Effector memory CD4-positive, alpha-beta T cell (primary cell): ENCODE data around the gene TBC1D17.
A peak's percentile ranks its signal among the peaks of the same experiment; 100 is the strongest.

Experiments
- DNase-seq, 3 donors: peaks; one replicate each; pipeline ENCODE4 v3.0.0-alpha.2; 2020
- H3K27ac ChIP-seq: 2 replicates; pipeline ENCODE4 v1.7.0; 2013; ENCODE audit warnings: mild to moderate bottlenecking, low read length, moderate library complexity; ENCODE audit not compliant: insufficient read depth, poor library complexity, severe bottlenecking
- H3K27me3 ChIP-seq: replicated peaks from 2 replicates; pipeline ENCODE4 v1.7.0; 2013; ENCODE audit warnings: mild to moderate bottlenecking, low read length; ENCODE audit not compliant: insufficient read depth, control insufficient read depth, poor library complexity, severe bottlenecking
- H3K36me3 ChIP-seq: 2 replicates; pipeline ENCODE4 v1.7.0; 2013; ENCODE audit warnings: mild to moderate bottlenecking, low read length, moderate library complexity; ENCODE audit not compliant: control insufficient read depth, insufficient read depth
- H3K4me1 ChIP-seq: 2 replicates; pipeline ENCODE4 v1.7.0; 2013; ENCODE audit warnings: low read length, mild to moderate bottlenecking; ENCODE audit not compliant: control insufficient read depth, insufficient read depth, poor library complexity, severe bottlenecking
- H3K4me3 ChIP-seq: 2 replicates; pipeline ENCODE4 v1.7.0; 2013; ENCODE audit warnings: low read length, low read depth, mild to moderate bottlenecking; ENCODE audit not compliant: insufficient read depth, poor library complexity, severe bottlenecking
- H3K9me3 ChIP-seq: 2 replicates; pipeline ENCODE4 v1.7.0; 2013; ENCODE audit warnings: mild to moderate bottlenecking, low read length, moderate library complexity; ENCODE audit not compliant: control insufficient read depth

Gene TBC1D17

DNA sequence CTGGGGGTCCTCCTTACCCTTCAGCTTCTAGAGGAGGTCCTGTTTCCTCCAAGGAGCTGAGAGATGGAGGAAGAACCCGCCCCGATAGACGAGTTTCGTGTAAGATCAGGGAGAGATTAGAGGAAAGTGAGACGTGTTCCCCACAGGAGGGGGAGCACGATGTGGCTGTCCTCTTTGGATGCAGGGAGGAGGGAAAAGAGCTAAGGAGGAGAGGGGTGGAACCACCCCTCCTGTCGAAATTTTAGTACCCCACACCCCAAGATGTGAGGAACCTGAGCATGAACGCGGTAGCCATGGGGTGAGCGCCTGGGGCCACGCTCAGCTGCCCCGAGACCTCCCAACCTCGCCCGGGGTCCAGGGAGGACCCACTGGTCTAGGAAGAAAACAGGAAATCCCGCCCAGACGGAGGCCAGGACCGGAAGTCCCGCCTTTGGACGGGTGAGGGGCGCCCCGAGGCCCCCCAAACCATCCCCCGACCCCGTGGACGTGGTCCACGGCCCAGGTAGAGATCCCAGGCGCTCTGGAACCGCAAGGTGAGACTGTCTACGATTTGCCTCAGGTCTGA, 1.6 kb upstream of the TBC1D17 start:
- Histone ChIP-seq H3K27me3 (no peaks in the 10 kb centered on the region), H3K4me3 (peak overlapping the region; percentile 96), H3K9me3 (no peaks in the 10 kb centered on the region), H3K4me1 (peaks cover 11% of the 10 kb centered on the region), H3K36me3 (peaks cover 19% of the 10 kb centered on the region), H3K27ac (peak overlapping the region; percentile 98)
- peak in 1 of 3 donors; percentile 38 for DNase-seq

DNA sequence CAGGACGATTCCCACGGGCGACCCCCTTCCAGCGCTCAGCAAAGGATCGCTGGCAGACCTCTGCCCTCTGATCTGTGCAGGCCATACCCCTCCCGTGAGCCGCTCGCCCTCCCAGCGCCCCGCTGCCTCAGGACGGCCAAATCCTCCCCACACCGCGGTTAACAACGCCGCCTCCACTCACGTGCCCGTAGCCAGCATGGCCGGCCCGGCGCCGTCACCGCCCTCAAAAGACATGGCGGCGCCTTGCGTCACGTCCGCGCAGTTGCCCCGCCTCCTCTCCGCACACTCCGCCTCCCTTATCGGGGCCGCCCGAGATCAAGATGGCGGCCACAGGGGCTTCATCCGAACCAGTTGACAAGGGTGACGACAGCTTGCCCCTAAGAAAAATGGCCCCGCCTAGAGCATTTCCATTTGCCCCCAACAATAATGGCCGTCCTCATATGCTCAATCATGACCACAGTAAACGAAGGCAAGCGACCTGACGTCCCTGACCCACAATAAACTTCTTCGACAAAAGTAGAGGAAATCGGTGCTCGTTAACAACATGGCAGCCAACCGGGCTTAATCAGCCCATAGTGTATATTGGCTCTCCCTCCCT, 981 bp upstream of the TBC1D17 start:
- peak; percentile 96 to 98 (median 96) for DNase-seq
- peak overlapping the region; percentile 96 for H3K4me3 ChIP-seq
- no peaks in the 10 kb centered on the region for H3K27me3 ChIP-seq
- H3K36me3 ChIP-seq: peaks cover 21% of the 10 kb centered on the region
- H3K27ac ChIP-seq: peak overlapping the region; percentile 98
- H3K9me3 ChIP-seq: no peaks in the 10 kb centered on the region
- peaks cover 11% of the 10 kb centered on the region for H3K4me1 ChIP-seq

DNA sequence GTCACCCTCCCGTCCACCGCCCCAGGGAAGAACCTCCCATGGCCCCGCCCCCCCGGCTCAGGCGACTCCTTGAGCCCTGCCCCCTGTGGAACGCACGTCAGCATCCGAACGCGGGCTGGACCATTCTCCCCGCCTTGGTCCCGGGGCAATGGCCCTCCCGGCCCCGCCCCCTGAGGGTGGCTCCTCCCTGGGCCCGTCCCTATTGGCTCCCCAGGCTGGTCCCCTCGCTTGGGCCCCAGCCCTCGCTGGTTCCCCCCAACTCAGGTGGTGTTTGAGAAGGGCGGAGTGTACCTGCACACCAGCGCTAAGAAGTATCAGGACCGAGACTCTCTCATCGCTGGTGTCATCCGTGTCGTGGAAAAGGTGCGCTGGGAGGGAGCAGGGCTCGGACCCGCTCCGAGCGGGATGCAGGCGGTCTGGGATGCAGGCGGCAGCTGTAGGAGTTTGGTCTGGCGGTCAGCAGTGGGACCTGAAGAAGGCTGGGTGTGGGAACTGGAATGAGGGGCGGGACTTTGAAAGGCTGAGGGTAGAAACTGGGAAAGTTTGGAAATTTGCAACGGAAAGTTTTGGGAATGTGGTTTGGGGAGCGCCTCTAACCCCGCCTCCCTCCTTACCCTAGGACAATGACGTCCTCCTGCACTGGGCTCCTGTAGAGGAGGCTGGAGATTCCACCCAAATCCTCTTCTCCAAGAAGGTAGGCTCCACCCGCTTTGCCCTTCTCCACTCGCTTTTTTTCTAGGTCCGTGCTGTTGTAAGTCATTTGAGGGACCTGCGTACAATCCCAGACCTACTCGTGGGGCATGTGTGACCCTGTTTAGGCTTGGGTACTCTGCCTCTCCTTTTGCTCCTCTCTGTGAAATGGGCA, 609 bp downstream of the TBC1D17 start:
- no peaks in the 10 kb centered on the region for H3K27me3 ChIP-seq
- DNase-seq: peak; percentile 97 to 98 (median 98)
- peaks cover 11% of the 10 kb centered on the region for H3K4me1 ChIP-seq
- H3K9me3 ChIP-seq: no peaks in the 10 kb centered on the region
- H3K36me3 ChIP-seq: peaks cover 37% of the 10 kb centered on the region
- peak overlapping the region; percentile 98 for H3K27ac ChIP-seq
- peak overlapping the region; percentile 62 for H3K4me3 ChIP-seq

DNA sequence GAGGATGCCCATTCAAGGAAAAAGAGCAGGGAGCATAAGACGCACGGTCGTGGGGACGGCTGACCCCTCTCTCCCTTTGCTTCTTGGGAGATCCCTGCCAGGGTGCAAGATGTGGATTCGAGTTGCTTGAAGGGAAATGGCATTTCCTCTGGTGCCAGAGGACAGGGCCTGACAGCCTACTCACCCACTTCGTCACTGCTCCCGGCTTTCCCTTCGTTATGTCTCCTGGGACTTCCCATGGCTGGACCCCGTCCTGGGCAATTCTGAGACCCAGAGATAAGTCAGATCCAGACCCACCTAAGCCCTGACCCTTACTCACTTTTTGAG, 1.2 kb downstream of the TBC1D17 start:
- no peak for DNase-seq
- peak overlapping the region; percentile 98 for H3K27ac ChIP-seq
- no peaks in the 10 kb centered on the region for H3K9me3 ChIP-seq
- H3K4me3 ChIP-seq: no peak overlapping the region
- peaks cover 11% of the 10 kb centered on the region for H3K4me1 ChIP-seq
- peaks cover 42% of the 10 kb centered on the region for H3K36me3 ChIP-seq
- no peaks in the 10 kb centered on the region for H3K27me3 ChIP-seq

DNA sequence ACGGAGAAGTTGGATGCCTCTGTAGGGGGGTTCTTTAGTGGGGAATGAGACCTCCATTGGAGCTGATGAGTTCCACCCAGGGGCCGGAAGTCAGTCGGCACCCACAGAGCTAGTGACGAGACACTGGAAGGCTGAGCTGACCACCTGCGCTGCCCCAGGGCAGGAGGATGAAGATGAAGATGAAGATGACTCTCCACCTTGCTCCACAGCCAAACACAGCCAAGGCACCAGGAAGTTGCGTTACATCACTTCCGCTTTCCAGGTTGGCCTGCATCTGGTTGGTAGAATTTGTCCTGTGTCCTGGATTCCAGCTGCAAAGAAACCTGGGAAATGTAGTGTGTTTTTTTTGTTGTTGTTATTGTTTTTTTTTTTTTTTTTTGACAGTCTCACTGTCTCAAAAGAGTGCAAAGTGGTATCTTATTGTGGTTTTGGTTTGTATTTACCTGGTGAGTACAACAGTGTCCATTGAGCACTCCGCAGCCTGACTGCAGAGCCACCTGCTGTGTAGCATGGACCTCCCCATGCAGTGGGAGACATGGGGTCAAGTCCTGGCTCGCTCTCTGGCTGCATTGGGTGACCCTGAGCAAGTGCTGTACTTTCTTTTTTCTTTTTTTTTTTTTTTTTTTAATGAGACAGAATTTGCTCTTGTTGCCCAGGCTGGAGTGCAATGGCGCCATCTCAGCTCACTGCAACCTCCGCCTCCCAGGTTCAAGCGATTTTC, 1.9 kb downstream of the TBC1D17 start:
- H3K4me3 ChIP-seq: no peak overlapping the region
- peaks cover 49% of the 10 kb centered on the region for H3K36me3 ChIP-seq
- H3K4me1 ChIP-seq: peaks cover 11% of the 10 kb centered on the region
- H3K27ac ChIP-seq: no peak overlapping the region
- H3K27me3 ChIP-seq: no peaks in the 10 kb centered on the region
- H3K9me3 ChIP-seq: no peaks in the 10 kb centered on the region
- no peak for DNase-seq

DNA sequence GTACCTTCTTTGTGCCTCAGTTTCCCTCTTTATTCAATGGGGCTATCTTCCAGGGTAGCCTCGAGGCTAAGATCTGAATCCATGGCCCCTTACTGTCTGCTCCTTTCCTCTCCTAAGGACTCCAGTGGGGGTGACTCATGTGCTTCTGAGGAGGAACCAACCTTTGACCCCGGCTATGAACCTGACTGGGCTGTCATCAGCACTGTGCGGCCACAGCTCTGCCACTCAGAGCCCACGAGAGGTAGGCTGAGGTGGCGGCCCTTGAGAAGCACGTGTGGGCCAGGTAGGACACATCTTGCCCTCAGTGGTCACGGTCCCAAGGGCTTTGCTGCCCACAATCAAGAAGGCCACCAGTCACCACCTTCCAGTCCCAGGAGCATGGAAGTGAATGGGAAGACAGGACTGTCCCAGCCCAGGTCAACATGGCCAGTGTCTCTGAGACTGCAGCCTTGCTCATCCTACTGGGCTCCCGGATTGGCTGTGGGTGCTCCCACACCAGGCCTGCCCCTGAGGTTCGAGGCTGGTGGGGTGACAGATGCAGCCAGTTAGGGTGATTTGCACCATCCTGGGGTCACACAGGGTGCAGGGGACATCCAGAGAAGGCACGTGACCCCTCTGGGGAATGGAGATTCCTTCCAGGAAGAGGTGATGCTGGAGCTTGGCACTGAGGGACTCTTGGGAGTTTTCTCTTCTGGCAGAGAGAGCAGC, 2.8 kb downstream of the TBC1D17 start:
- no peak overlapping the region for H3K4me3 ChIP-seq
- H3K36me3 ChIP-seq: peaks cover 56% of the 10 kb centered on the region
- H3K27ac ChIP-seq: no peak overlapping the region
- H3K27me3 ChIP-seq: no peaks in the 10 kb centered on the region
- DNase-seq: no peak
- H3K9me3 ChIP-seq: no peaks in the 10 kb centered on the region
- peaks cover 11% of the 10 kb centered on the region for H3K4me1 ChIP-seq

DNA sequence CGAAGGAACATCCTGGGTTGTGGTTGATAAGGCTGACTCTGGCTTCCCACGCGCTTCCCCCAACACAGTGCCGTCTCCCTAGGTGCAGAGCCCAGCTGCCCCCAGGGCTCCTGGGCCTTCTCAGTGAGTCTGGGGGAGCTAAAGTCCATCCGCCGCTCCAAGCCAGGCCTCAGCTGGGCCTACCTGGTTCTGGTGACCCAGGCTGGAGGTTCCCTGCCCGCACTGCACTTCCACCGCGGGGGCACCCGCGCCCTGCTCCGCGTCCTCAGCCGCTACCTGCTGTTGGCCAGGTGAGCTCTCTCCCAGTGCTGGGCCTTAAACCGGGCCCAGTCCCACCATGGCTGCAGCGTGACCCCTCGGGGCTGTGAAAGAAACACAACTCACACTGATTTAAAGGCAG, 3.7 kb downstream of the TBC1D17 start:
- no peak overlapping the region for H3K27ac ChIP-seq
- H3K9me3 ChIP-seq: no peaks in the 10 kb centered on the region
- H3K4me1 ChIP-seq: peaks cover 8% of the 10 kb centered on the region
- no peak overlapping the region for H3K4me3 ChIP-seq
- DNase-seq: no peak
- peaks cover 56% of the 10 kb centered on the region for H3K36me3 ChIP-seq
- H3K27me3 ChIP-seq: no peaks in the 10 kb centered on the region

DNA sequence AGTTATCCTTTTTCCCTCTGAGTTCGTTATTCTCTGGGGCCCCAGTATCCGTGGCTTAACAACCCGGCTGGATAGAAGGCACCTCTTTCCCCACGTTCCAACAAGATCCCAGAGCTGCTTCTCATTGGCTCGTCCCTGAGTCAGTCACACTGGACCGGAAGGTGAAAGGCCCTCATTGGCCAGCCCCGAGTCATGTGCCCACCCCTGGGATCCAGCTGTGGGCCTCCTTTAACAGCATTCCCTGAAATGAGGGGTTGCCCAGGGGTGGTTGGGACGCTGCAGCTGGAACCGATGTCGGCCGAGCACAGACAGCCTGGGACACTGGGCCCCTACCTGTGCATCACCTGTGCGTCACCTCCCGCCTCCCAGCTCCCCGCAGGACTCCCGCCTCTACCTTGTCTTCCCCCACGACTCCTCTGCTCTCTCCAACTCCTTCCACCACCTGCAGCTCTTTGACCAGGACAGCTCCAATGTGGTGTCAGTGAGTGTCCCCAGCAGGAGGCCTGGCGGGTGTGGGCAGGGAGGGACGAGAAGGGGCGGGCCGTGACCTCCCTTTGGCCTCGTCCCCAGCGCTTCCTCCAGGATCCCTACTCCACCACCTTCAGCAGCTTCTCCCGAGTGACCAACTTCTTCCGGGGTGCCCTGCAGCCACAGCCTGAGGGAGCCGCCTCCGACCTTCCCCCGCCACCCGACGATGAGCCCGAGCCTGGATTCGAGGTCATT, 4.3 kb downstream of the TBC1D17 start:
- Histone ChIP-seq H3K9me3 (no peaks in the 10 kb centered on the region), H3K27ac (no peak overlapping the region), H3K36me3 (peaks cover 56% of the 10 kb centered on the region), H3K27me3 (no peaks in the 10 kb centered on the region), H3K4me3 (no peak overlapping the region), H3K4me1 (peaks cover 8% of the 10 kb centered on the region)
- no peak for DNase-seq

DNA sequence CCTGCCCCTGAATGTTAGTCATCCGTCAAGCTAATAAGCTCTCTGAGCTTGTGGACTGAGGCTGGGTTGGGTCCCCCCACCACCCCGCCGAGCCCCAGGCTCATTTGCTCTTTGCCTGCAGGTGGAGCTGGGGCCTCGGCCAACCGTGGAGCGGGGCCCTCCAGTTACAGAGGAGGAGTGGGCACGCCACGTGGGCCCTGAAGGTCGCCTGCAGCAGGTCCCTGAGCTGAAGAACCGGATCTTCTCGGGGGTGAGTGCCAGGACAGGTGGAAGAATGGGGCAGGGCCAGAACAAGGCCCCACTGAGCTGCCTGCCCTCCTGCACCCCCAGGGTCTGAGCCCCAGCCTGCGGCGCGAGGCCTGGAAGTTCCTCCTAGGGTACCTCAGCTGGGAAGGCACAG, 5.1 kb downstream of the TBC1D17 start:
- Histone ChIP-seq H3K27me3 (no peaks in the 10 kb centered on the region), H3K27ac (no peak overlapping the region), H3K4me3 (no peak overlapping the region), H3K4me1 (peaks cover 8% of the 10 kb centered on the region), H3K36me3 (peaks cover 56% of the 10 kb centered on the region), H3K9me3 (no peaks in the 10 kb centered on the region)
- no peak for DNase-seq
